ENCODE results near the gene VWA1.

- TF ChIP-seq BHLHE40 (IDR thresholded peaks at IDR 0.05; ENCODE audit: low read depth, low read length) (no peak), JUN (IDR thresholded peaks at IDR 0.05) (no peak), CTCF (IDR thresholded peaks at IDR 0.05) (no peak), RAD21 (conservative IDR thresholded peaks at IDR 0.05 in 1 of 2, IDR thresholded peaks at IDR 0.05 in 1 of 2) (no peak), ZC3H11A (IDR thresholded peaks at IDR 0.05) (no peak), EP300 (IDR thresholded peaks at IDR 0.05) (no peak), CBX2 (IDR thresholded peaks at IDR 0.05; ENCODE audit: borderline replicate concordance, low read depth) (no peak), SREBF2 (IDR thresholded peaks at IDR 0.05) (no peak), JUNB (IDR thresholded peaks at IDR 0.05) (no peak)
These were observed 36.8 kb upstream of the VWA1 start for GRCh38 chr1:1398677-1399186.
